IPS-18c (cell line): ENCODE results near the gene CASR.
"Not testable (repeated sequence)": the region's sequence is repeated elsewhere in the genome, so short reads cannot be mapped to it uniquely, and the experiment has no call there.

Experiments
- H3K4me3 ChIP-seq: 2 replicates; pipeline ENCODE4 v1.7.0; 2013; ENCODE audit warnings: low read depth, mild to moderate bottlenecking, low read length, moderate library complexity; ENCODE audit not compliant: insufficient read depth
- H3K9me3 ChIP-seq: one replicate; pipeline ENCODE4 v1.6.1; 2013; ENCODE audit warnings: mild to moderate bottlenecking, low read length, moderate library complexity; ENCODE audit not compliant: control insufficient read depth, insufficient read depth

CASR gene

GRCh38 chr3:122199552-122199951 lies 16.1 kb downstream of the CASR start:
- no peaks in the 10 kb centered on the region for H3K9me3 ChIP-seq

DNA sequence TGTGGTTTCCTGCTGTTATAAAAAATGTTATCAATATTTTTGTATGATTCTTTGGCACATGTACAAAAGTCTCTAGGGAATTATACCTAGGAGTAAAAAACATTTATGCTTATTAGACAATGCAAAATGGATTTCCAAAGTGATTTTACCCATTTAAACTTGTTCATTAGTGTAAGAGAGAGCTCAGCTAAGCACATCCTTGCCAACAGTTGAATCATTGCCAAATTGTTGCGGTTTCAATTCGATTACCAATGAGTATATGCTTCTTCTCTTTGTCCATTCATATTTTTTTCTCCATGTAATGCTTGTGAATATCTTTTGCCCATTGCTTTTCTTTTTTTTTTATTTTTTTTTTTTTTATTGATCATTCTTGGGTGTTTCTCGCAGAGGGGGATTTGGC lies 17.2 kb downstream of the CASR start:
- Histone ChIP-seq H3K4me3 (no peak overlapping the region), H3K9me3 (no peaks in the 10 kb centered on the region)

More at GRCh38 chr3:122199552-122199951, 16.1 kb downstream of the CASR start:
- H3K4me3 ChIP-seq, result no peak overlapping the region

- H3K9me3 ChIP-seq, H3K4me3 ChIP-seq: not testable (repeated sequence)
These were observed 18.0 kb downstream of the CASR start for GRCh38 chr3:122201476-122201875.

GRCh38 chr3:122208579-122208978 lies 25.1 kb downstream of the CASR start:
- no peak overlapping the region for H3K4me3 ChIP-seq
- no peaks in the 10 kb centered on the region for H3K9me3 ChIP-seq

DNA sequence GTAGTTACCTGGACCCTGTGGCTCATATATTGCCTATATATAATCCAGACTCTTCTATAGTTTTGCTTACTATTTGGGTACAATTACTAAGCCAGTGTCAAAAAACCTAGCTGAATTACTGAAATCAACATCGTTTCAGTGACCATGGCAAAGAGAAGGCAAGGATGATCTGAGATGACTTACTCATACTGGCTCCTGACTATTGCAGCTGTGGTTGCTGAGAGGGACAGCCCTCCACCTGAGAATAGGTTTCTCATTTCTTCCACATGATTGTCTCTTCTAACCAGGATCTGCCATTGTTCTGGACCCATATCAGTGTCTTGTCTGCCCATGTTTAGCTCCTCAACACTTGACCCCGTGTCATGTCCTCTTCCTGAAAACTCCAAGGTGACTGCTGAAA lies 30.2 kb downstream of the CASR start:
- Histone ChIP-seq H3K9me3 (no peaks in the 10 kb centered on the region), H3K4me3 (no peak overlapping the region)

DNA sequence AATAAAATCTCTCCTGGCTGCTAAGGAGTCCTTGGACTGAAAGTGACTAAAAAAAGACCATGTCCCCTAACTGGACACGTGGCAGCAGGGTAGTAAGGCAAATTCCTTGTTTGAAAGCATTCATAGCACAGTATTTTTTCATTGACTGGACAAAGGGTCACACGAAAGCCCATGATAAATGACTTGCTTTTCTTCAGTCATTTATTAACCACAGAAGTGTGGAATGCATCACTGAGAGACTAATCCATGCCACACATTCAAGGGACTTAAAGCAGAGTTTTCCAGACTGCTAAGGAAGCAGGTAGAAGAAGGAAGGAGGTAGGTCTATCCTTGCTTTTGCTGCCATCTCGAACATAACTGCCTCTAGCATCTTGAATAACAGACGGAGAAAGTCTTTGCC lies 31.2 kb downstream of the CASR start:
- no peaks in the 10 kb centered on the region for H3K9me3 ChIP-seq
- H3K4me3 ChIP-seq, result no peak overlapping the region

DNA sequence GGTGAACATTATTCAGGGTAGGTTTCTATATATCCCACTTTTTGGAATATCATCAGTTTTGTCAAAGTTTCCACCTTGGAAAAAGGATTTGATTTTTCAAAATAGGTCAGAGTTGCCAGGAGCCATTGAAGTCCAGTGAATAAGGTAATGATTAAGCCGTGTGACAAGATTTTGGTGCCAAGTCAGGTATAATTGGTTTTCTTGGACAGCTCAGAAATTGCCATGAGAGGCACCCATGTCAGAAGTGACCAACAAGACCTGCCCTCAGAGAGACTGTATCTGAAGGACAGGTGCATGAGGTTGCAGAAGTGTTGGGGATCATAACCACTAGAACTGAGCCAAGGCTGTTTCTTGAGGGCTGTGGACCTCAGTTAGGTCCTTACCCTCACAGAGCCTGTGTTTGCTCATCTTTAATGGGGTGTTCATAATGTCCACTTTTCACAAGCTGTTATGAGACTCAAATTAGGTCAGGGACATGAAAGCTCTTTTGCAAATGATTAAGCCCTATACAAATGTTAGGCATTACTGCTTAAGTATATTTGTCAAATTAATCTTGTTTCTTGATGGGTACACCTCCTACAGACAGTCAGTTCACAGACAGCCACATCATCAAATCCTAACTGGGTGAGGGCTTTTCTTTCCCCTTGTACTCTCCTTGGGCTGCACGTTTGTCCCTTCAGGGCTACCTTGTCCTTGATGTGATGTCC lies 32.3 kb downstream of the CASR start:
- Histone ChIP-seq H3K4me3 (no peak overlapping the region), H3K9me3 (no peaks in the 10 kb centered on the region)

GRCh38 chr3:122217901-122218300 lies 34.4 kb downstream of the CASR start:
- Histone ChIP-seq H3K4me3 (no peak overlapping the region), H3K9me3 (no peaks in the 10 kb centered on the region)

DNA sequence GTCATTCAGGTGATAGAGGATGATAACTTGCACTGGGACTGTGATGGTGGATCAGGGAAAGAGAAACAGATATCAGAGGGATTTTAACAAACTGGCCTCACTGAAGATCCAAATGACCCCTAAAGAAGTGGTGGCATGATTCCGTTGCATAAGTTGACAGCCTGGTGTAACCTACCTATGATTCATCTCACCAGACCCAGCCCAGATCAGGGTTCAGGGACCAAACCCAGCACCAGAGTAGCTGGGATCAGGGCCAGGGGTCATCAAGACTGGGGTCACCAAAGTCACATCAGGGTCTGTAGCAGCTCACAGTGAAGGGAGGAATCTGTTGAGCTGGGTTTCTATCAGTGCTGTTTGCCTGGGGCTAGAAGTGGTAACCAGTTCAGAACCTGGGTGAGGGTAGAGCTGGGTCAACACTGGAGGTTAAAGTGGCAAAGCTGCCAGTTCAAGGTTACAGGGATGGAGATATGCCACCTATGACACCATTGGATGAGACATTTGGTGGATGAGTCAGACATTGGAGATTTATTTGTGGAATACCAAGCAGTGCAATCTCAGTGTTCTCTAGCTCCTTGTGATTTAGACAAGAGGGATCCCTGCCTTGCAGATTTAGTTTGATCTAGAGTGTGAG lies 35.9 kb downstream of the CASR start:
- H3K9me3 ChIP-seq, result no peaks in the 10 kb centered on the region

DNA sequence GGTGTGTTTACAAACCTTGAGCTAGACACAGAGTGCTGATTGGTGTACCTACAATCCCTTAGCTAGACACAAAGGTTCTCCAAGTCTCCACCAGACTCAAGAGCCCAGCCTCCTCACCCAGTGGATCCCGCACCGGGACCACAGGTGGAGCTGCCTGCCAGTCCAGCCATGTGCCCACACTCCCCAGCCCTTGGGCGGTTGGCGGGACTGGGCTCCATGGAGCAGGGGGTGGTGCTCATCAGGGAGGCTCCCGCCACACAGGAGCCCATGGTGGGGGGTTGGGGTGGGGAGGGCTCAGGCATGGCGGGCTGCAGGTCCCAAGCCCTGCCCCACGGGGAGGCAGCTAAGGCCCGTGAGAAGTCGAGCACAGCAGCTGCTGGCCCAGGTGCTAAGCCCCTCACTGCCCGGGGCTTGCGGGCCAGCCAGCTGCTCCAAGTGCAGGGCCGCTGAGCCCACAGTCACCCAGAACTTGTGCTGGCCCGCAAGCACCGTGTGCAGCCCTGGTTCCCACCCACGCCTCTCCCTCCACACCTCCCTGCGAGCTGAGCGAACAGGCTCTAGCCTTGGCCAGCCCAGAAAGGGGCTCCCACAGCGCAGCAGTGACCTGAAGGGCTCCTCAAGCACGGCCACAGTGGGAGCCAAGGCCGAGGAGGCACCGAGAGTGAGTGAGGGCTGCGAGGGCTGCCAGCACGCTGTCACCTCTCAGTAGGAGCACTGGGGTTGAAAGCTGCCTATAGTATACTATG lies 43.7 kb downstream of the CASR start:
- Histone ChIP-seq H3K9me3 (no peaks in the 10 kb centered on the region), H3K4me3 (no peak overlapping the region)

More for the DNA sequence above, 35.9 kb downstream of the CASR start:
- no peak overlapping the region for H3K4me3 ChIP-seq

DNA sequence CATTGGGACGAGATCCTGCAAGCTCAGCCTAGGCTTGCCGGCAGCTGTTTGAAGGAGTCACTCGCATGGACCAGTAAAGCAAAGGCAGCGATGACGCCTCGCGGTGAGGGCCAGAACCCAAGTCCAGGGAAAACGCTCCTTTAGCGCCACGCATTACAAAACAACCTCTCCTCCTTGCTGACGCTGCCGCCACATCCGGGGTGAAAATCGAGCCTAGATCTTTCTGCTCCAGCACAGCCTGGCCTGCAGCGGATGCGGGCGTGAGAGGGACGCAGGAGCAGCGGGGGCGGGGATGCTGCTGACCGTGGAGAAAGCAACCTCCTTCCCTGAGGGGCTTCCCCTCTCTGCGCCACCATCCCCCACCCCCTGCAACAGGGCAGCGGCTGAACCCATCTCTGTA lies 46.7 kb downstream of the CASR start:
- H3K4me3 ChIP-seq, result no peak overlapping the region
- no peaks in the 10 kb centered on the region for H3K9me3 ChIP-seq

- Histone ChIP-seq H3K9me3 (no peaks in the 10 kb centered on the region), H3K4me3 (no peak overlapping the region)
These were observed 48.1 kb downstream of the CASR start for GRCh38 chr3:122231465-122232157.

DNA sequence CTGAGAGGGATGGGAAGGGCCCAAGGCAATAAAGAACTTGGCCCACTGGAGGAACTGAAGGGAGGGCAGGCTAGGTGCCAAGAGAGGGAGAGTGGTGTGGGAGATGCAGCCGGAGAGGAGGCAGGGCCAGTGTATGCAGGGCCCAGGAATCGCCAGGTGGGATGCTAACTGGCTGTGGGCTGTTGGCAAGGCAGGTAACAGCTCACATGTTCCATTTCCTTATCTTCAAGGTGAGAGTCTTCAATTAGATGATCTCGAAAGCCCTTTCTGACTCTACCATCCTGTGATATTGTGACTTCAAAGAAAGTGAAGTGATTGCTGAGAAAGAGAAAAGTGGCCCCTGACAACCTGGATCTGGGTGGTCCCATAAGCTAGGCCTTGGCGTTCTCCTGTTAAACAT lies 49.0 kb downstream of the CASR start:
- H3K4me3 ChIP-seq, result no peak overlapping the region
- H3K9me3 ChIP-seq, result no peaks in the 10 kb centered on the region

DNA sequence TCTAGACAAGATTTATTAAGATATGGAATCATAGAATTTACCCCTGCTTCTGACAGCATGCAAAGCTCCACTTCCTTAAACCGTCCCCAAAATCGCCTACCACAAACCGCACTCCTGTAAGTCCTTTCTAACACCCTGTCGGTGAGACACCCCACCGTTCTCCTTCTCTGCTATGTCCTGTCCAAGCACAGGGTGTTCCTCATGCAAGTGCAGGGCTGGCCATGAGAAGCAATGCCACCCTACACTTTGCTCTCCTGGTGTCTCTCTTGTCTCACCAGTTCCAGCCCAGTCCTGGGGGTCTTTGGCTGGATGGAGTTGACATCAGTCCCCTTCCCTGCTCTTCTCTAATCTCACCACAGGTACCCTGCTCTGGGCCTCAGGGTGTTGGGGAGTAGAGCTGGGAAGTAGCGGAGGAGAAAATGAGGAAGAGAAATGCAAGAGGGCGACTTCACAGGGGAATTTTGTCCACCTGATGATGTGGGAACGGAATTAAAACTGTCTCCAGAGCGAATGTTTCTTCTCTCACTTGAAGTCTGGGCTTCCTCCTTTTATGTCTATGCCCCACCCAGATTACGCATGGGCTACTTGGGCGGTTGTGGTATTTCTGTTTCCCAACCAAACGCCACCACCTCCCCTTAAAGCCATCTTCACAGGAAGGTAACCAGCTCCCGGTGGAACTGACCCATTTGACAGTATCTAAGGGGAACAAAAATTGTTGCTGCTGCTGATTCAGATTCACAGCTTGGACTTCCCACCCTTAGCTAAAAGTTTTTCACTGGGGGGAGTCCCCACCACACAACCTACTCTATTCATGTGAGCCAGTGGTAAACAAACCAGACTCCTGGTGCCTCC lies 49.9 kb downstream of the CASR start:
- Histone ChIP-seq H3K4me3 (no peak overlapping the region), H3K9me3 (no peaks in the 10 kb centered on the region)

GRCh38 chr3:122234117-122234516 lies 50.6 kb downstream of the CASR start:
- no peak overlapping the region for H3K4me3 ChIP-seq

DNA sequence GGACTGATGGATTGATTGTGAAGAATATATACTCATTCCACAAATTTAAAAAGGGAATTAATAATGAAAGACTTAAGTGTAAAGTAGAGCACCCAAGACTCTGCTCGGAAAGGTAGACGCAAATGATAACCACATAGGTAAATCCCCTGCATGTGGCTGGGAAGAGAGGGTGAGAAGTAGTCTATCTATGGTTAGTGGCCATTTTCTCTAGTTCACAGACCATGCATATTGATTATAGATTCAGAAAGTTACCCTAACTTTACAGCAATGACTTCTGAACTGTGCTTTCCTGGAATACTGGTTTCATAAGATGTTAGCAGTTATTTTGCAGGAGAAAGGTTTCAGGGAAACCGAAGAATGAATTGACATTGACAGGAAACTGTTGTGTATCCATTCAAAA lies 51.7 kb downstream of the CASR start:
- no peak overlapping the region for H3K4me3 ChIP-seq
- H3K9me3 ChIP-seq, result no peaks in the 10 kb centered on the region

More at GRCh38 chr3:122234117-122234516, 50.6 kb downstream of the CASR start:
- H3K9me3 ChIP-seq, result no peaks in the 10 kb centered on the region

DNA sequence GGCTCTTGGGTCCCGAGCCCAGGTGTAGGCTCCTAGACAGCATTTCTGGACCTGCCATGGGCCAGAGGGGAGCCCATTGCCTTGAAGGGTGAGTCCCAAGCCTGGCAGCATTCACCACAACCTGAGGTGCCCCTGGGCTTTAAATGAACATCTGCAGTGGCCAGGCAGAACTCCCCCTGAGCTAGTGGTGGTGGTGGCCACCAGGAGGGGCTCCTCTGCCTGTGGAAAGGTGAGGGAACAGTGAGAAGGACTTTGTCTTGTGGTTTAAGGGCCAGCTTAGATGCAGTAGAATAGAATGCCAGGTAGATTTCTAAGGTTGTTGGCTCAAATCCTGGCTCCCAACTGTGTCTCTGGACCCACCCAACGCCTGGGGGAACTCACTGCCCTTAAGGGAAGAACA lies 55.6 kb downstream of the CASR start:
- H3K4me3 ChIP-seq, result no peak overlapping the region
- H3K9me3 ChIP-seq, result no peaks in the 10 kb centered on the region
